HG02970 (cell line): ENCODE measurements around the gene HGD.
"Not testable (repeated sequence)": the region's sequence is repeated elsewhere in the genome, so short reads cannot be mapped to it uniquely, and the experiment has no call there.

ENCODE experiments used
- ATAC-seq: cut with Tn5 transposase; IDR thresholded peaks from one replicate; pipeline ENCODE4 v1.9.1; 2021; ENCODE audit warnings: mild to moderate bottlenecking, moderate library complexity, moderate number of reproducible peaks; ENCODE audit not compliant: unreplicated experiment, low FRiP score

Gene HGD

DNA sequence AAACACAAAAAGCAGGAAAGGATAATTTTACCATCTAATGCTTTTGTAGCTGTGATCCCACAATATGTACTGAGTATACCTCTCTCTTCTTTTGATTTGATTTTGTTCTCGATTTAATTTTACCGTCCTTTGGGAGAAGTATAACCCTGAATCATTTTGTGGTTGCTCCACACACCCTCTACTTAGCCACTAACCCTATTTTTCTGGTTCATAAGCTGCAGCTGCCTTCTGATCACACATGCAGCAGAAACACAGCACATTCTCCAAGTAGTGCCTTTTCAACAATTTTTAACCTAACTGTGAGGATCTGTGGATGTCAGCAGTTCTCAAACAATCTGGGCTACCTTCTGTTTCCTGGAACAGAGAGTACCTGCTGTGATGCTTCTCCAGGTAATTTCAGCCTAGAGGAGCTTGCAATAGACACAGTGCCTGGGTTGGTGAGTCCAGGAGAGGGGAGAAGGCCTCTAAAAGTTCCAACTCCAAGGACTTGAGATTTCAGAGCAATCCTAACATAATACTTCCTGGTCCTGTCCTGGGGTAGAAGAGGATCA, 40.3 kb downstream of the HGD start:
- ATAC-seq, result no peak

DNA sequence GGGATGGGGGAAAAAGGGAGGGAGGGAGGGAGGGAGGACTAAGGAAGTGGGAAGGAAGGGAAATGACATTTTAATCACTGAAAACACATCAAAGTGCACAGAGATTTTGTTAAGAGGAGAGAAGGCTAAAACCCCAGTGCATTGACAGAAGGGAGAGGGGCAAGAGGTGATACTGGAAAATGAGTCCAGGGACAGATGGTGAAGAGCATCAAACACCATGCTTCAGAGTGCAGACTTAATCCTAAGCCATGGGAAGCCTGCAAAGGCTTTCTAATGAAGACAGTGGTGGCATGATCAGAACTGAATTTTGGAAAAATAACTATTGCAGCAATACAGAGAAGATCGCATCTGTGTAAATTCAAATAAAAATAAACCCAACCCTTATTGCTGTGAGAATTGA, 41.8 kb downstream of the HGD start:
- no peak for ATAC-seq

DNA sequence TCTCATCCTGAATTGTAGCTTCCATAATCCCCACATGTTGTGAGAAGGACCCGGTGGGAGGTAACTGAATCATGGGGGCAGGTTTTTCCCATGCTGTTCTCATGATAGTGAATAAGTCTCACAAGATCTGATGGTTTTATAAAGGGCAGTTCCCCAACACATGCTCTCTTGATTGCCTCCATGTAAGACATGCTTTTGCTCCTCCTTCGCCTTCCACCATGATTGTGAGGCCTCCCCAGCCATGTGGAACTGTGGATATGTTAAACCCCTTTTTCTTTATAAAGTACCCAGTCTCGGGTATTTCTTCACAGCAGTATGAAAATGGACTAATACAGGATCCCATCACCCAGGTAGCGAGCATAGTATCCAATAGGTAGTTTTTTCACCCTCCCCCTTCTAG, 43.2 kb downstream of the HGD start:
- ATAC-seq, result not testable (repeated sequence)

DNA sequence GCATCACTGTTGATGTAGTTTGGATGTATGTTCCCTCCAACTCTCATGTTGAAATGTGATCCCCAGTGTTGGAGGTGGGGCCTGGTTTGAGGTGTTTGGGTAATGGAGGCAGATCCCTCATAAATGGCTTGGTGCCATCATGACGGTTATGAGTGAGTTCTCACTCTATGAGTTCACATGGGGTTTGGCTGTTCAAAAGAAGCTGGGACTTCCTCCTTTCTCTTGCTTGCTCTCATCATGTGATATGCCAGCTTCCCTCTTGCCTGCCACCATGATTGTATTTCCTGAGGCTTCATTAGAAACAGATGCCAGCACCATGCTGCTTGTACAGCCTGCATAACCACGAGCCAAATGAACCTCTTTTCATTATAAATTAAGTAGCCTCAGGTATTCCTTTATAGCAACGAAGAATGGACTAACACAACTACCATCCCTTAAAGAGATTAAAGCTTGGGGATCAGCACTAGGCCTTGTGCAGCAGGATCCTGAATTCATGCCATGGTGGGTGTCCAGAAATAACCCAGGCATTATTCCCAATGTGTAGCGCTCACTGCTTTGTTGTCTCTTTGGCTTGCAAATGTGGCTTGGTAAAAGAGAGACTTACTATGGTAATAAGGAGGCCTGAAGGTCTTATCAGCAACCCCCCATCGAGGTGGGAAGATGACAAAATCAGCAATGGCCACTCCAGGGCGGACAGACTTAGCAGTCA, 44.0 kb downstream of the HGD start:
- no peak for ATAC-seq

DNA sequence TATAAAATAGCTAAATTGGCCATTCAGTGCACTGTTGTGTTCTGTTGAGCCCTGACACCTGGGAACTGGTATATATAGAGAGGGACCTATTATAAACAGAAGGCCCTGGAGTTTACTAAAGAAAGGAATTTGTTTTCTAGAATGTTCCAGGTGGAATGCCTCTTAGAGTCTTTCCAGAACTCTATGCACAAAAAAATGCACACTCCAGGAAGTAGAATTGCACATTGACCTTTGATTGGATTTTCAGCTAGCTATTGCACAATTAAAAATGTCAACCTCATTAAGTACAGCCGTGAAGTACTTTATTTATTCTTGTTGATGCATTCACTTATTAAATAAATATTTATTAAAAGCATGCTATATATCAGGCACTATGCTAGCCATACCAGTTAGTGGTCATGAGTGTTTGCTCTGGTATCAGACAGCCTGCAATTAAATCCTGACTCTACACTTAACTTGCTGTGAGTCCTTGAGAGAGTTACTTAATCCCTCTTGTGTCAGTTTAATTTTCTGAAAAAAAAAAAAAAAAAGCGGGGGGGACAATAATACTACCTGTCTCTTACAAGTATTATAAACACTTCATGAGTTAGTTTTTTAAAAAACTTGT, 45.1 kb downstream of the HGD start:
- ATAC-seq, result no peak

DNA sequence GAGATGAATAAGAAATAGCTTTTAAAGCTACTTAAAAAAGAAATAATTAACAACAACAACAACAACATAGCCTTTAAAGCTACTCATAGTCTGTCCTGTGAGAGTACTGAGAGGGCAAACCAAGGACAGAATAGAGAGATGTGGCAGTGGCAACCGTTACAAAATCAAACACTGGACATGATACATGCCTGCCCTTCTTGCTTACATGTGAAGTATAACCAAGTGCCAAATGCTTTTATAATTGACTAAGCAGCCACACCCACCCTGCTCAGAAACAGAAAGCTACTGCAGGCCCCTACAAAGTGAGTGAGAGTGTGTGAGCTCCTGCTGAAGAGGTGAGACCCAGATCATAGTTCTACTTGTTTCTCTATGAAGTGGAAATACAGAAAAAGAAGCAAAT, 47.5 kb downstream of the HGD start:
- ATAC-seq, result no peak

DNA sequence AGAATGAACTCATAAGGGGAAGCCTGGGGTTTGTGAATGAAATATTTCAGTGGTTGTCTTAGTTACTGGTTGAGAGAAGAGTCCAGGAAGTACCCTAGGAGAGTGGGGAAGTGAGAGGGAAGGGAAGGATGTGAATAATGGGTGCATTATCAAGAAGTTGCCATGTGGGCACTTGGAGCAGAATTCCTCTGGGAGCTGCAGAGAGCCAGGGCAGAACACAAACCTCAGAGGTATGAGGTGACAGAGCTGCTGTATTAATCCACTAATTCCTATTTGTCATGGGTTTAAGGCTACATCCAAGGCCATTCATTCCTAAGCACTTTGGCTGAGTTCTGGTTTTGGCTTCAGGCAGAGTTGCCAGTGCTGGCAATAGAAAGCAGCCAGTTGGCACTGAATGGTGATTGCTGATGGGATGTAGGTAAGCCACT, 56.9 kb downstream of the HGD start:
- ATAC-seq, result no peak

DNA sequence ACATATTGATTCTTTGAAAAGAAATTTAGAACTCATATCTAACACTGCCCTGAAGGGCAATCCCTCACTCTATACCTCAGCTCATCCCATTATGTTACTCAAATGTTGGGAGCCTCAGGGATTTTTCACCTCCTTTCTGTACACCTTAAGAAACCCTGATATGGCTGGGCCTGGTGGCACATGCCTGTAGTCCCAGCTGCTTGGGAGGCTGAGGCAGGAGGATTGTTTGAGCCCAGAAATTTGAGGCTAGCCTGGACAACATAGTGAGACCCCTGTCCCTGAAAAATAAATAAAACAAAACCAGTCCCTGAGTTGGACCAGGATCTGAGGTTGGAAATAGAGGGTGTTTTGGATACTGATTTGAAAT, 58.3 kb downstream of the HGD start:
- no peak for ATAC-seq

DNA sequence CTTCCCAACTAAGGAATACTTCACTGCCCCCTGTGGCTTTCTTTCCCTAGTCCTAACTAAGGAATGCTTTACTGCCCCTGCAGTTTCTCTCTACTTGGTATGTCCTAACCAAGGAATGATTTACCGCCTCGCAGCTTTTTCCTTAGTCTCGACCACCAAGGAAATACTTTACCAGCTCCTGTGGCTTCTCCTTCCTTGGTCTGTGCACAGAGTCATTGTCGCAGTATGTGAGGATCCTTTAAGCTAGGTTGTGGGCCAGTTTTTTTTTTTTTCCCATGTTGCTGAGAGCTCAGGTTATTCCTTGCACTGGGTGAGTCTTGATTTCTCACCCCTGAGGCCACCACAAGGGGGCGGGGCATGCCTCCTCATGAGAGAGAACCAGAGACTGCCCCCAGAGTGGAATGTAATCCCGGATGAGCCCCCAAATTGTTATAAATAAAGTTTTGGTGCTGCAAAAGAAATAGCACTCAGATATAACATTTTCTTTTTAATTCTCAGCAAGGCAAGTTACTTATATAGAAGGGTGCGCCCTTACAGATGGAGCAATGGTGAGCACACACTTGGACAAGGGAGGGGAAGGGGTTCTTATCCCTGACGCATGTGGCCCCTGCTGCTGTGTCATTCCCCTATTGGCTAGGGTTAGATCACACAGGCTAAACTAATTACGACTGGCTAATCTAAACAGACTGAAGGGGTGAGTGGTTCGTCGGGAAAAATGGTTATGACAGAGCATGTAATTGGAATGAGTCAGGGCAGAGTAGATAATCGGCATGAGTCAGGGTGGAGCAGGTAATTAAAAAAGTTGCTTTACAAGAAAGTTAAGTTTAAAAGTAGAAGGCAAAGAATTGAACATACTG, 58.9 kb downstream of the HGD start:
- no peak for ATAC-seq

DNA sequence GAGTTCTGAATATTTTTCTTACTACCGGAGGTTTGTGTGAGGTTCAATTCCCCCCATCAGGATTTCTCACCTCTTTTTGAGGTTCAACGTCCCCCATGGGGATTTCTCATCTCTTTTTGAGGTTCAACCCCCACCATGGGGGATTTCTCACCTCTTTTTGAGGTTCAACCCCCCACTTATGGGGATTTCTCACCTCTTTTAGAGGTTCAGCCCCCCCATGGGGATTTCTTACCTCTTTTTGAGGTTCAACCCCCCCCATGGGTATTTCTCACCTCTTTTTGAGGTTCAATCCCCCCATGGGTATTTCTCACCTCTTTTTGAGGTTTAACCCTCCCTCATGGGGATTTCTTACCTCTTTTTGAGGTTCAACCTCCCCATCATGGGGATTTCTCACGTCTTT, 59.6 kb downstream of the HGD start:
- ATAC-seq, result no peak

DNA sequence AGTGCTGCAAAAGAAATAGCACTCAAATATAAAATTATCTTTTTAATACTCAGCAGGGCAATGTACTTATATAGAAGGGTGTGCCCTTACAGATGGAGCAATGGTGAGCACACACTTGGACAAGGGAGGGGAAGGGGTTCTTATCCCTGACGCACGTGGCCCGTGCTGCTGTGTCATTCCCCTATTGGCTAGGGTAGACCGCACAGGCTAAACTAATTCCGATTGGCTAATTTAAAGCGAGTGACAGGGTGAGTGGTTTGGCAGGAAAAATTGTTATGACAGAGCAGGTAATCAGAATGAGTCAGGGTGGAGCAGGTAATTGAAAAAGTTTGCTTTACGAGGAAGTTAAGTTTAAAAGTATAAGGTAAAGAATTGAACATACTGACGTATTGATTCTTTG, 65.3 kb downstream of the HGD start:
- ATAC-seq, result not testable (repeated sequence)

DNA sequence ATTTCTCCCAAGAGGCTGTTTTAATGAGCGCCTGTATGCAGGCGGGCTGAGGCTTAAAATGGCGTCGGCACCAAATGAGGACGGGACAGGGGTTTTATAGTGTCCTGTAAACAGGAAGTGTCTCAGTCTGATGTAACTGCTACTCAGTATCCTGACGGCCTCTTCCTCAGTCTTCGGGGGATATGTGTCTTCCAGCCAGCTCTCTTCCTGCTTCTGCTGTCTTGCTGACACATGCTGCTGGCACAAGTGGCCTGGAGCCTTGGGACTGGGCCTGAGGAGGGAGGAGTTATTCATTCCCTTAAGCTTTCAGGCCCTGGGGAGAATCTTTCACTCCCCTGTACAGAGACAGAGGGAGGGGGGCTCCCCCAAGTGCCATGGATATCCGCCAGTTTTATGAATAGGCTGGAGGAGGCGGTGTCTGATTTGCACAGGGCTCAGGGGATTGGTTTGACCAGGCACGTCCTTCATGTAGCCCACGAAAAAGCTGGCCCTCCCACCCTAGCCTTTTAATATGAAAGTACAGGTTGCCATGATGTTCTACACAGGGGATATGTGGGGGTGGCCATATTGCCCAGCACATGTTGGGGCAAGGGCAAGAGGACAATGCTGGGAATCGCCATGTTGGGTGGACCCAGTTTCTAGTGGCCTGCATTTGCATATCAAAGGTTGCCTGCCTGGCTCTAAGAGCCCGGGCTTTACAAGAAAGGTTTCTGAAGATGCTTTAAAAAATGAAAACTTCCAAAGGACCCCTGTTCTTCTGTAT, 66.0 kb downstream of the HGD start:
- no peak for ATAC-seq

DNA sequence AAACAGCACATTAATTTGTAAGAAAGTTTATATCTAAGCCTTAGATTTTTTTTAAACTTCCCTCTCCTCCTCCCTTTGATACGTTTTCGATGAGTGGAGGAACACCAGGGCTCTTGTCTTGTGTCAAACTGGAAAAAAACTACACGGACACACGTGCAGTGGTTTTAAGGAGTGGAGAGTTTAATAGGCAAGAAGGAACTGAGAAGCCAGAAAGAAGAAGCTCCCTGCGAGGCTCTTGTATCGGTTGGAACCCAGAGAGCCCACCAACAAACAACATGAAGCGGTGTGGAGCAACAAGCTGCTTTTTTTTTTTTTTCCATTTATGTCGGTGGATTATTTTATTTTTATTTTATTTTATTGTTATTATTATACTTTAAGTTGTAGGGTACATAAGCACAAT, 67.3 kb downstream of the HGD start:
- ATAC-seq, result no peak

DNA sequence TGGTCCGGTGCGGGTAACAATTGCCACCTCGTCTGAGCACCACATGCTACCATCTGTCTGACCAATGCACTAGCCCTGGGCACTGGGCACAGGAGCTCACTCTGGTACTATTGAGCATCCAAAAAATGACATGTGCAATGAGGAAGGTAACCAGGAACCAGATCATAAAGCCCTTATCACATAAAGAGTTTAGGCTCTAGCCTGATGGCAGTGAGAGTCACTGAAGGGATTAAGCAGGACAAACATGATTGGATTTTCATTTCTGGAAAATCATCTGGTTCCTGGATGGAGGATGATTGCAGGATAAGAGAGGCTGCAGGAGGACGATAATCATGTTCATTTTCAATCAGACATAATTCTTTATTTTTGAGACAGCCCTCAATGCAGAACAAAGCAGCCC, 73.5 kb downstream of the HGD start:
- no peak for ATAC-seq

DNA sequence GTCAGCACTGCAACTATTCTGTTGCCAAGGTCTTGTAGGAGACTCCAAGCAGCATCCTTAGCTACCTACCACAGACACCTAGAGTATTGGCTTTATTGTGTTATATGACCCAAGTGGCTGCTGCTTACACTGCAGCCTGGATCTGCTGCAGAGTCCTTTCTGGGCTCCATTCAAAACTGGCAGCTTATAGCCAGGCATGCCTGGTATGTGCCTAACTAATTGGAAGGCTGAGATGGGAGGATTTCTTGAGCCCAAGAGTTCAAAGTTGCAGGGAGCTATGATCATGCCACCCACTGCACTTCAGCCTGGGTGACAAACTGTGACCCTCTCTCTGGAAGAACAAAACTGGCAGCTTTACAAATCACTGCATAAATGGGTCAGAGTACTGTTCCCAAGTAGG, 77.3 kb downstream of the HGD start:
- no peak for ATAC-seq

DNA sequence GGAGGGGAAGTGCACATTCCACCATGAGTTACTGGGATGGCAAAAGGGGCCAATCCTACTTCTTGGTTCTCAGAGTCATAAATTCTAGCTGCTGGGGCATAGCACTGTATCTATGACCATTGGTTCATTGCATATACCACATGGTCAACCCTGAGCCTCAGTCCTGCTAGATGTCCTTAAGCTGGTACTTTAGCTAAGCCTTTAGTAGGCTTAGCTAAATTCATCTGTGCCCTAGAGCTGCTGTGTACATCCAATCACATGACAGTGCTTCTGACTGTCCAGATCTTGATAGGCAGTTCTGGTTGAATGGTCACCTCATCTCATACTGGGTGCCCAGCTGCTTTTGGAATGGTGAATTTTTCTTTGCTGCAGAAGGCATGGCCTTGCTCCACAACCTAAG, 77.7 kb downstream of the HGD start:
- no peak for ATAC-seq

DNA sequence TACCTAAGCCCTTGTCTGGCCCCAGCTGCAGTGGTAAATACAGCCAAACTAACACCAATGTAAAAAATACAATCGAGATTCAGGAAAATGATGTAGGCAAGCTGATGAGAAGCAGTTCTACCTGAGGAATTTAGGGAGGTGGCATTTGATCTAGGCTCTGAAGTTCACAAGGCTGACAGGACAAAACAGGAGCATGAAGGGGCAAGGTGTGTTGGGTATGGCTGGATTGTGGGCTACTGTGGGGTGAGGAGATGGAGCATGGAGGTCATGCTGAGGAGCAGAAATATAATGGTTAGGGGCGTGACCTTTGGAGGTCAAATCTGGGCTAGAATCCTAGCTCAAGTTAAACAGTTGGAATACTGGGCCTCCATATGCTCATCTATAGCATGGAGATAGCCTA, 79.4 kb downstream of the HGD start:
- ATAC-seq, result no peak

DNA sequence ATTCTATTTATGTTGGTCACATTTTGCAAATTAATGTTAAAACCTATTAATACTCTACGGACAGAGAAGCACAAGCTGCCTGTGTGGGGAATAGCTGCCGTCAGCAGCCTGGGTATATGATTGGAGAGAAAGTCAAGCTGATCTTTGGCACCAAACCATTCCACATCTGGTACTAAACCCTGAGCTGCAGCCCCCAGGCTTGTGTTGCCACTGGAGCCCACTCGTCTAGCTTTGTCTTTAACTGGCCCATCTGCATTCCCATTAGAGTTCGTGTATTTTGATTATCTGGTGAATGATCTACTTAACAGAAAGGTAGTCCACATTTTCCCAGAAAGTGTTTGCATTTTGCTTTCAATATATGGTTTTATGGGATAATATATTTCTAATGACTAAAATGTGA, 80.5 kb downstream of the HGD start:
- ATAC-seq, result no peak

DNA sequence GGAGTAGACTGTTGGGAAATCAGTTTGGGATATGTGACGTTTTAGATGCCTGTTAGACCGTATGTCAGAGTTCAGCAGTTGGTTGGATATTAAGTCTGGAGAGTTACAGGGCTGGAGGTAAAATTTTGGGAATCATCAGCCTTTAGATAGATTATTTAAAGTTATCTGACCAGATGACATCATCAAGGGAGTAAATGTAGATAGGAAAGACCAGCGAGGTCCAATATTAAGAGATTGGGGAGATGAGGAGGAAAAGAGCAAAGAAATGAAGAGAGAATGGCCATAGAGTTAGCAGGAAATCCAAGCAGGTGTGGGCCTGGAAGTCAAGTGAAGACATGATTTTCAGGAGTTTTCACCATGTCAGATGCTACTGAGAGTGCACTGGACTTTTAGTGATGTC, 82.8 kb downstream of the HGD start:
- ATAC-seq, result no peak

DNA sequence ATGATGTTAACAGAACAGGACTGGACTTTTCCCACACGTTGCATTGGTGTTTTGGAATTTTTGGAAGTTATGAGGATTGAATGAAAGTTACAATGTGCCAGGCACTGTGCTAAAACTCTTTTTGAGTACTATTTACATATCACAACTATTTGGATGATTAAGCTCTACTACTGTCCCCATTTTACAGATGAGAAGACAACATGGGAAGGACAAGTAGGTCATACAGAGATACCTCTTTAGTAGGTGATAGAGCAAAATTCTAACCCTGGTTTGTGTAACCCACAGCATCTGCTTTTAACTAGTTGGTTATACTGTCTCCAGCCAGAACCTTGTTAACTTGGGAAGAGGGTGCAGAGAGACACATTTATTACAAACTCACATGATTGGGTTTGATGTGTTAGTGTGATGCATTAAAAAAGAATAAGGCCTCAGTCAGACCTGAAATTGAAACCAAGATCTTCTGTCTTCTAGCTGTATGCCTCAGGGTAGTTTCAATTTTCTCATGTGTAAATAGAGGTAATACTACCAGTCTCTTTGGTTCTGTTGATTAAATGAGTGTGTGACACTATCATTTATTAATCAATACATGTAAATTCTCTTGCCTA, 84.5 kb downstream of the HGD start:
- ATAC-seq, result no peak
